Inferior parietal cortex (tissue), 1 donor: ENCODE results near the gene PRRC1.

Source experiments
- DNase-seq: peaks from one replicate; pipeline ENCODE4 v3.0.0-alpha.2; 2016; ENCODE audit errors: extremely low spot score

The PRRC1 gene

DNA sequence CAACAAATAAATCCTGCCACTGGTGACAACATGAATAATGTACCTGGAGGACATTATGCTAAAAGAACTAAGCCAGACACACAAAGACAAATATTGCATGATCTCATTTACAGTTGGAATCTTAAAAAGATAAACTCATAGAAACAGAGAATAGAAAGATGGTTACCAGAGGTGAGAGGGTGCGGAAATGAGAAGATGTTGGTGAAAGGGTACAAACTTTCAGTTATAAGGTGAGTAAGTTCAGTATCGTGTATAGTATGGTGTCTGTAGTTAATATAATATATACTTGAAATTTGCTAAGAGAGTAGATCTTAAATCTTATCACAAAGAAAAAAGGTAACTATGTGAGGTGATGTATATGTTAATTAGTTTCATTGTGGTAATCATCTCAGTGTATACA, 63.3 kb downstream of the PRRC1 start:
- DNase-seq, result no peak

- no peak for DNase-seq
These were observed 64.0 kb downstream of the PRRC1 start for GRCh38 chr5:127581450-127581849.

DNA sequence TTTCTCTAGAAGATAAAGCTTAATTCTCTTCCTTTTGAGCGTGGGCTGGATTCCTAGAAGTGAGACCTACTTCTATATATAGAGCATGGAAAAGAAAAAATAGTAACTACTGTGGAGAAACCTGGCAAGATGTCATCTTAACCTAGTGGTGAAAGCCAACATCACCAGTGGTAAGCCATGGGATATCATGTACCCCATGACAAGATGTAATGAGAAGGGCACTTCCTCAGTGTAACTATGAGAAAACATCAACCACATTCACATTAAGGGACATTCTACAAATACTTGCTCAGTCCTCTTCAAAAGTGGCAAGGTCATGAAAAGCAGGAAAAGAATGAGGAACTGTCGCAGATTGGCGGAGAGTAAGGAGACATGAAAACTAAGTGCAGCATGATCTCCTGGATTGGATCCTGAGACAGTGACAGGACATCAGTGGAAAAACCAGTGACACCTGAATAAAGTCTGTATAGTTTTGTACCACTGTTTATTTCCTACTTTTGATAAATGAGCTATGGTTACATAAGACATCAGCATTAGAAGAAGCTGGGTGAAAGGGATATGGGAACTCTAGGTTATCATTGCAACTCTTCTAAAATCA, 65.4 kb downstream of the PRRC1 start:
- DNase-seq, result no peak

- no peak for DNase-seq
These were observed 66.4 kb downstream of the PRRC1 start for GRCh38 chr5:127583866-127584265.

DNA sequence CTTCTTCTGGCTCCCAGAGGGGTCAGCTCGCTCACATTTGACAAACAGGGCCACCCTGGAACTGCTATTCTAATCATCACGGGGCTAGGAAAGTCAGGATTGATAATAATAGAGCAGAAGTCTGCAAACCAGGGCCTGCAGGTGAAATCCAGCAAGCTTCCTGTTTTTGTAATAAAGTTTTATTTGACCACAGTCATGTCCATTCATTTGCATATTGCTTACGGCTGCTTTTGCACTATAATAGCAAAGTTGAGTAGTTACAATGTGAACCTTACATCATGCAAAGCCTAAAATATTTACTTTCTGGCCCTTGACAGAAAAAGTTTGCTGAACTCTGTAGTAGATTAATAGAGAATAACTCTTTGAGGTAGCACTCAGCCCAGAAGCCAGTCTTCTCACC, 68.2 kb downstream of the PRRC1 start:
- DNase-seq, result no peak

DNA sequence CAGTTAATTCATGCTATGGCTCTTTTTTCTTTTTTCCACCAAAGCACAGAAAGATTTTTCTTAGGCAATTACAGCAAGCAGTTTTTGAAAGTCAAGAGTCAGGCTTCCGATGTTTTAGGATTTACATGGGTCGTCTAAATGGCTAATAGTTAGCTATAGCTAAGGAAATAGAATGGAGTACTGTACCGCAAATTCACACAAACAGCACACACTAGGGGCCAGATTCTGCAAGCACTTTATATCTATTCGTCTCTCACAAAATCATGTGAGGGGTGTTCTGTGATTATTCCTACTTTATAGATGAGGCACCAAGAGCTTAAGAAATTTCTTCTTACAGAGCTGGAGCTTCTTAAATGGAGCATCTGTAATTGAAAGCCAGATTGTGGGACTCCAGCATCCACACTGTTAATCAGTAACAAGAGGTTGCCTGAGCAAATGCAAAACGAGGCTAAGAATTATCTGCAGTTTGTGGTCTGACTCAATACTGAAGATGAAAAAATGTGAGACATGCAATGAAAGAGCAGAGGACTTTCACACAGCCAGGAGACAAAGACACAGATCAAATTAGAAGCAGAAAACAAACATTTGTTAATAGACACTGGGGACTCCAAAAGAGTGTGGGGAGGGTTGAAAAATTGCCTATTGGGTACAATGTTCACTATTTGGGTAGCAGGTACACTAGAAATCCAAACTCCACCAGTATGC, 68.8 kb downstream of the PRRC1 start:
- no peak for DNase-seq

DNA sequence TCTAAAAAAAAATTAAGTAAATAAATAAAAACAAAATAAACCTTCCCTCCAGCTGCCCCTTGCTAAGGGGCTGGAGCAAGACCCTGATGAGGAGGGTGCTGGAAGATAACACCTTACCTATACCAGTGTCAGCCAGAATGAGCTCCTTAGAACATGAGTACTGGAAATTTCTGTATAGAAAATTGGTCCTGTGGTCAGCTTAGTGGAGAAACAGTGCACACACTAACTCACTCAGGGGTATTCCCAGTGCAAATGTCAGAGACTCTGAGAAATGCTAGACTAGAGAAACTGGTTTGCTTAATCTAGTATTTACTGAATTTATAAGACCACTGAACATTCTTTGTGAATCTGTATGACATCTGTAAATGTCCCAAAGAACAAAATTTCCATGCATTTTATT, 69.4 kb downstream of the PRRC1 start:
- DNase-seq, result no peak

DNA sequence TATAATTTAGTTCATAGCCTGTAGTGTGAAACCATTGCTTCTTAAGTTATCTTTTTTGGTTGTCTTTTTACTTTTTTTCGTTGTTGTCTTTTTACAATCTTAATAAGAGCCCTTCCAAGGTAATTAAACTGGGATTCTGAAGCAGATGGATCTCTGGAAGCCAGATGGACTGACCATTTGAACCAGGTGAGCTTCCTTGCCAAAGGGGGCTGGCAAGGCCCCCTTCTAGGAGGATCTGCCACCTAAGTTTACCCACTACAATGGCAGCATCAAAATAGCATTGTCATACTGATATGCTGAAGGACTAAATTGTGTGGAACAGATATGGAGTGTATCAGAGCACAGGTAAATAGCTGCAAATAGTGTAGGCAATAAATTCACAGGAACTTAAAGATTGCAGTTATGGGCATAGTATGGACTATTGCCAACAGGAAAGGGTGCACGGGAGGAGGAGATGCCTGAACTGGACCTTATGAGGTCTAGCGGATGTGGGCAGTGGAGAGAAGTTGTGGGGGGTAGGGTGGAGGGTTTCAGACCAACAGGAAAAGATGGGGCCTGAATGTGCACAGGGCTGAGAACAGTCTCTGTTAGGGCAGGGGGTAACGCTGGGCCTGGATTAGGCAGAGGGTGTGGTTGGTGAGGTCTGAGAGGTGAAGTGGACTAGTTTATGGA, 69.9 kb downstream of the PRRC1 start:
- no peak for DNase-seq

- DNase-seq, result no peak
These were observed 70.9 kb downstream of the PRRC1 start for GRCh38 chr5:127588368-127588767.

DNA sequence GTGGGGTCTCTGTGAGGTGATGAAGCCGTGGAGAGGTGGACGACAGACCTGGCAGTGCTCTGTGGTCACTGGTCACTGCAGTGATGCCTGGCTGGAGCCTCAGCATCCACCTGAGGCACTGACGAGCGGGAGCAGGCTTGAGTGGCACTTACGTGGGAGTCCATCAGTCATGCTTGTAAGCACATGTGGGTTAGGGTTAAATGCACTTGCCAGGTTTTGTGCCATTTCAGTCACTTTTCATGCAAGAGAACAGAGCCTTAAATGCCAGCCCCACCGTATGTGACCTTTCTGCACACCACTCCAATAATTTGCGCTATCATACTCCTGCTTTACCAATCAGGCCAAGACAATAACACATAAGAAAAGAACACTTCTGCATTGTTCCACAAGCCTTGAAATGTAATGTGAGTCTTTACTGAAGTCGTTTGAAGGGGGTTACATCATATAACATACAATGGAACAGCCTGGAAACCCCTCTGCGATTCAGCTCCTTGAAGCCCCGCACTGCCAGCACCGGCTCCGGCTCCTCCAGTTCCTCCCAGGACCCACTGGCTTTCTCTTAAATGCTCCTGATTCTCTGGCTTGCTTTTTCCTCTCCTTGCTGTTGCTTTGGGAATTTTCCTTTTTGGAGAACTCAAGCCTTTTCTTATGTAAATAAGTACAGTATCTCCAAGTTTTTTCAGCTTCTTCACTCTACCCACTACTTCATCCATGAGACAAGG, 72.0 kb downstream of the PRRC1 start:
- peak; percentile 13 for DNase-seq

GRCh38 chr5:127590156-127590722, 72.8 kb downstream of the PRRC1 start:
- no peak for DNase-seq

DNA sequence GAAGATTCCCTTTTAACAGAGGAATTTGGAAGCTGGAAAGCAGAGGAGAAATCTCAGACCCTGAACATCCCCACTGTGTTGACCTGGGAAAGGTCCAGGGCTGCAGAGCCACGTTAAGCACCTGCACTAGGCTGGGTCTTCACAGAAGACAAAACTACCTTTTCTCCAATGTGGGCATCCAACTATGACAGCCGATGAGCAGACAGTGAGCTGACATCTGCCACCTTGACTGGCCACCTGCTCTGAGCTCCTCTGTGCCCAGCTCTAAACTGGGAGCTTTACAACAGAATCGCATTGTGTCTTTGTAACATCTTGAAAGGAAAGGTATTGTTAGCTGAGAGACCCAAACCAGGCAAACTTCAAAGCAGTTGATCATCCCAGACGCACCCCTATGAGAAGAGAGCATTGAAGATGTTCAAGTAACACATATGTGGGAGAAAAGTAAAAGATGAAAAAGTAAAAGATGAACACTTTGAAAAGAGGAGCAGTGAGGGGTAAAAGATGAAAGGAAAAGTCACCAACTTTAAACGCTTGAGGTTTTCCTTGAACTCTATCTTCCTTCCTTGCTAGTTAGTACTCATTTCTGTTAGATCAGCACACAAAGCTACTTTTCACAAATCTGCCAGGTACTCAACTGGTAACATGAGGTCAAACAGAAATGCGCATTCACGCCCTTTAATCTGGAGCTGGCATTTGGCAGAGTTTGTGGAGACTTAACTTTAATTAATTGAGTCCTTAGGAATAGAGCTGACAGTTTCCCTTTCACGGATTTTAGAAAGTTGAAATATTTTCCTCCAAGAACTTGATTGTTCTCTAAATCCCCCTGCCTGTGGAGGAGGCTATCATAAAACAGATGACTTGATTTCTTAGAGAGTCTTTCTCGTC, 78.3 kb downstream of the PRRC1 start:
- no peak for DNase-seq

DNA sequence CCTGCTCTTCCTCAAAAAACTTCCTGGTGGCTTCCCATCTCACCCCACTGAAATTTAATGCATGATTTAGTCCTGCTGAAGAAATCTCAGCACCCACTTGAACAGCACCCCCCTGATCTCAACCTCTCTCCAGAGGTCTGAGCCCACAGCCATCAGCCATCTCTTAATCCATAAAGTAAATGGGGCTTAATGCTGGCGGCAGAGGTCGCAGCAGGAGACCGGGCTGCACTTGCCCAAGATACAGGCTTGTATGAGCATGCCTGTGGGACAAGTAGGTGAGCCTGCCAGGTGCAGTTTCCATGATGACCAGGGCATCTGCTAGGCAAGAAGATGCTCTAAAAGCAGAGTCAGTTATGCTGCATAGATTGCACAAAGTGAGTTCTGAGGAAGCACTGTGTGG, 79.1 kb downstream of the PRRC1 start:
- DNase-seq, result no peak

GRCh38 chr5:127599320-127599719, 81.9 kb downstream of the PRRC1 start:
- no peak for DNase-seq

DNA sequence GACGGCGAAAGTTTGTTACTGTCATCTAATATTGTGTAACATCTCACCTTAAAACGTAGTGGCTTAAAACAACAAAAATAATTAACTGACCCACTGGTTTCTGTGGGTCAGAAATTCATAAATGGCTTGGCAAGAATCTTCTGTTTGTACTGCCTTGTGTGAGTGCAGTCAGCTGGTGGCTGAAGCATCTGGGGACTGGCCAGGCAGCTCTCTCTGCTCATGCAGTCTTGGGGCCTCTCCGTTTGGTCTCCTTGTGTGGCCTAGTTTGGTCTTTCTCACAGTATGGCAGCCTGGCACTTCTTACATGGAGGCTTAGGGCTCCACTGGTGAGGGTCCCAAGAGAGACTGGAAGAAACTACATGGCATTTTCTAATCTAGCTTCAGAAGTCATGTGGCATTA, 82.4 kb downstream of the PRRC1 start:
- DNase-seq, result no peak

GRCh38 chr5:127601111-127601510, 83.7 kb downstream of the PRRC1 start:
- no peak for DNase-seq

DNA sequence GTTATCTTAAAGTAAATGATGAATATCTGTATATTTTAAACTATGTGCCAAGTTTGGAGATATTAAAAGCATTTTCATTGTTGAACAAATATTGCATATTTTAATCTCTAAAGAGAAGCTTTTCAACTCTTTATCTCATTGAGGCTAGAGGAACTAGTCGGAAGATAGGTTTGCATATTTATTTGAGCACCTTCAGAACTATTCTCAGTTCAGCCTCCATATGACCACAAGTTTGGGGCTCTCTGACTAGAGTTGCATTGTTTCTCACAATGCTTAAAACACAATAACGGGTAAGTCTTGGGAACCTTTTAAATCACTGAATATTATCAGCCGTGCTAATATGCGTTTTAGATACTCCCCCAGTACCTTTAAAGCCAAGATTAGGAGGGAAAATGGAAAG, 84.2 kb downstream of the PRRC1 start:
- DNase-seq, result no peak

GRCh38 chr5:127602481-127602880, 85.0 kb downstream of the PRRC1 start:
- DNase-seq, result no peak

- DNase-seq, result no peak
These were observed 85.7 kb downstream of the PRRC1 start for GRCh38 chr5:127602896-127603844.
